ENCODE measurements around the gene FSIP2. TPM values are rescaled to one million over a fixed set of nuclear protein-coding genes. Genes with fewer than 3 reads are reported as not detected.

Gene FSIP2
- total and polyA plus RNA-seq, 2 donors (not counting 3 experiments of a cell fraction or from before 2014, with no cell fraction given): 0.04 to 0.24 TPM

- no peaks in the 10 kb centered on the region for H3K36me3 ChIP-seq (ENCODE audit: control insufficient read depth in 2 of 2, extremely low read depth in 1 of 2, insufficient read depth in 2 of 2, low read length in 2 of 2)
- H3K27me3 ChIP-seq (ENCODE audit: control insufficient read depth in 2 of 2, insufficient read depth in 2 of 2, low read length in 2 of 2): no peaks in the 10 kb centered on the region
- TF ChIP-seq POLR2A (IDR thresholded peaks at IDR 0.05; ENCODE audit: low read depth, low read length) (no peak), EZH2 (IDR thresholded peaks at IDR 0.05; ENCODE audit: borderline replicate concordance, low read depth, low read length, severe bottlenecking) (no peak), MAX (IDR thresholded peaks at IDR 0.05; ENCODE audit: insufficient read depth, insufficient read length) (no peak), JUN (IDR thresholded peaks at IDR 0.05; ENCODE audit: borderline replicate concordance, insufficient read depth, insufficient read length, low read depth) (no peak), GATA2 (IDR thresholded peaks at IDR 0.05; ENCODE audit: insufficient read depth, insufficient read length, low read depth, low read length) (no peak), MYC (IDR thresholded peaks at IDR 0.05; ENCODE audit: low read depth, low read length) (no peak), POLR2AphosphoS5 (IDR thresholded peaks at IDR 0.05; ENCODE audit: insufficient read depth, low read depth, low read length) (no peak), CTCF (IDR thresholded peaks at IDR 0.05; ENCODE audit: extremely low read depth in 1 of 2, insufficient read depth in 1 of 2, low read depth in 1 of 2, low read length in 2 of 2) (no peak), FOS (IDR thresholded peaks at IDR 0.05; ENCODE audit: borderline replicate concordance, insufficient read depth, low read length) (no peak)
- no peaks in the 10 kb centered on the region for H3K79me2 ChIP-seq (ENCODE audit: control insufficient read depth, insufficient read depth, low read length)
- ChIA-PET CTCF (no interaction called here), POLR2A (no interaction called here)
- no peaks in the 10 kb centered on the region for H3K9me1 ChIP-seq (replicated peaks; ENCODE audit: control insufficient read depth, extremely low read depth, insufficient read depth, low read length)
- BruUV-seq (replicated peaks): no TSS peak
- H4K20me1 ChIP-seq (replicated peaks; ENCODE audit: control insufficient read depth, extremely low read depth, insufficient read depth, low read length): no peaks in the 10 kb centered on the region
- no peak overlapping the region for H3K4me3 ChIP-seq (replicated peaks in 1 of 3; ENCODE audit: insufficient read depth in 1 of 3, low read depth in 1 of 3, low read length in 3 of 3)
- H2AFZ ChIP-seq (ENCODE audit: low read depth, low read length): no peak overlapping the region
- intact Hi-C loops (cut with micrococcal nuclease) (no loop called here), dilution Hi-C loops (cut with MboI; ENCODE audit: extremely low pct_ligation_motif_present, low sequenced_read_pairs) (no loop called here)
- no peaks in the 10 kb centered on the region for H3K4me1 ChIP-seq (ENCODE audit: control insufficient read depth, extremely low read depth, insufficient read depth, low read length)
- H3K9me3 ChIP-seq (replicated peaks; ENCODE audit: control insufficient read depth, insufficient read depth, low read length): no peaks in the 10 kb centered on the region
- H3K9ac ChIP-seq (replicated peaks; ENCODE audit: extremely low read depth, insufficient read depth, low read length): no peak overlapping the region
- no peak overlapping the region for H3K27ac ChIP-seq (ENCODE audit: insufficient read depth, low read depth, low read length)
- H3K4me2 ChIP-seq (ENCODE audit: insufficient read depth, low read length): no peak overlapping the region
- DNase-seq (ENCODE audit: low read depth, low spot score) (no peak), FAIRE-seq (no peak)
These were observed 95.3 kb downstream of the FSIP2 start for GRCh38 chr2:185833864-185834263.

Measured in endothelial cell of umbilical vein (primary cell).